GM19240 (cell line): ENCODE data around the gene GSK3B.
"Not testable (repeated sequence)": the region's sequence is repeated elsewhere in the genome, so short reads cannot be mapped to it uniquely, and the experiment has no call there.

ENCODE experiments used
- DNase-seq: peaks from one replicate; pipeline ENCODE4 v3.0.0; 2011; ENCODE audit warnings: low spot score; ENCODE audit not compliant: insufficient read length

Gene GSK3B

DNA sequence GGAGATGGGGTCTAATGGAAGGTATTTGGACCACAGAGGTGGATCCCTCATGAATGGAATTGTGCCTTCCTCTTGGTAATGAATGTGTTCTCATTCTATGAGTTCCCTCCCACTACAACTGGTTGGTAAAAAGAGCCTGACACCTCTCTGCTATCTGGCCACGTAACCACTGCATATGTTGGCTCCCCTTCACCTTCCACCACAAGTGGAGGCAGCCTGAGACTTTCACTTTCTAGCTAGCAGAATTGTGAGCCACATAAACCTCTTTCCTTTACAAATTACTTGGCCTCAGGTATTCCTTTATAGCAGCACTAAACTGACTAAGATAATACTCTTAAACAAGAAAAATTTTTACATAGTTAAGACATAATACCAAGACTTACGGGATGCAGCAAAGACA lies 157.0 kb downstream of the GSK3B start:
- peak; percentile 4 for DNase-seq

- no peak for DNase-seq
Observed at GRCh38 chr3:119934249-119934648, 160.0 kb downstream of the GSK3B start.

GRCh38 chr3:119933207-119933606 lies 161.0 kb downstream of the GSK3B start:
- no peak for DNase-seq

DNA sequence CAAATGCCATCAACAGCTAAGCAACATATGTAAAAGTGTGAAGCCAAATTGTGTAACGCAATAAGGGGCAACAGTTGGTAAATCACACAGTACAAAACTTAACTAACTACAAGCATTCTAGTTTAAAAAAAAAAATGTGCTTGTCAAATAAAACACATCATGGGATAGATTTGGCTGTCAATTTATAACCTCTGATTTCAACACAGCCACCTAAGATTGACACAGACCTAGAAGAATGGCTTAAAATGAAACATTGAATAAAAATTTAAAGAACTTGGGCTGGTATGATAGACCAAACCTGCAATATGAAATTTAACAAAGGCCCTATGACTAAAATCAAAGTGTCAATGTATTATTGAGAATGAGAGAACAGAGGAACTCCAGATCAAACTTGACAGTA lies 164.0 kb downstream of the GSK3B start:
- DNase-seq: no peak

DNA sequence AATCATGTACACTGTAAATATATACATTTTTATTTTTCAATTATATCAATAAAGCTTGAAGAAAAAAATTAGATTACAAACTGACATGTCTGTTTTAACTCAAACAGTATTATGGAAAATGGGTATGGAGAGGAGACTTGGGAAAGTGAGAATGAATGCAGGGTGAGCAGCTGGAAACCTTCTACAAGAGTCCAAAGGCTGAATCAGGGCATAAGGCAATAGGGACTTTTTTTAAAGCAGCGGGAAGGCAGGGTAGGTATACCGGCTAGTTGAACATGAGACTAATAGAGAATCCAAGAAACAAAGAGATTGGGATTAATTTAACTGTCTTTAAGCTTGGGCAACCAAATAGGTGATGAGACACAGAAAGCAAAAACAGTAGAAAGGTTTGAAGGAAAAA lies 167.1 kb downstream of the GSK3B start:
- DNase-seq: no peak

DNA sequence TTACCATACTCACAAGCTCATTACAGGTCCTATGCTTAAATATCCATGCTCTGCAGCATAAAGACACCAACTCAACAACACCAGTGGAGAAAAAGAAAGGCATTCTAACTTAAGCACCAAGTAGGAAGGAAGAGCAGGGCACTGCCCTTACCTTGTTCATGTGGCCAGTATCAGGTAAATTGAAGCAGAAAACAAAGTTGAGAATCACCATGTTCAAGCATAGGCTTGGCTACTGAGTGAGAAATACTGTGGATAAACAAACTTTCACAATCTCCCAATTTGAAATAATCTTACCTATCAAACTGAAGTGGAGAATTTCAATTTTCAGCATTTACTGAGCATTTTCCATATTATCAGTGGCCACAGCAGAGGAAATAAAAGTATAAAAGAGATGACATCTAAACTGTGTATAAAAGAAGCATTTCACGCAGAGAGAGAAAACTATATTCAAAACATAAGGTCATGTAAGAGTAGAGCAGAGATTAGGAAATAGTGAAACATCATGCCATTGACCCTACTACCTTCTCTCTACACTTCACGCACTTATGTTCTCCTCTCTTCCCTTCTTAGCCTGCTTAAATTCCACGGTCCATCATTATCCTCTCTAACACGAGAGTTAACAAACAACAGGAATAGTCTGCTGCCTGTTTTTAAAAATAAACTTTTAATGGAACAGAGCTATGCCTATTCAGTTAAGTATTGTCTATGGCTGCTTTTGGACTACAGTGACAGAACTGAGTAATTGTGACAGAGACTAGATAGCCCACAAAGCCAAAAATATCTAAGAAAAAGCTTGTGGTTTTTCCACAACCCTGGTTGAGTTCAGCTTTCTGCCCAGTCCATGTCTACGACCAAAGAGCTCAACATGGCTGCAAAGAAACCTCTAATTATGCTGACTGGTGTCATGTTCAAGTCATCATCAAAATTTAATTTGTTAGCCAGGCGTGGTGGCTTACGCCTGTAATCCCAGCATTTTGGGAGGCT lies 169.8 kb downstream of the GSK3B start:
- no peak for DNase-seq

GRCh38 chr3:119918992-119919933 lies 175.0 kb downstream of the GSK3B start:
- no peak for DNase-seq

DNA sequence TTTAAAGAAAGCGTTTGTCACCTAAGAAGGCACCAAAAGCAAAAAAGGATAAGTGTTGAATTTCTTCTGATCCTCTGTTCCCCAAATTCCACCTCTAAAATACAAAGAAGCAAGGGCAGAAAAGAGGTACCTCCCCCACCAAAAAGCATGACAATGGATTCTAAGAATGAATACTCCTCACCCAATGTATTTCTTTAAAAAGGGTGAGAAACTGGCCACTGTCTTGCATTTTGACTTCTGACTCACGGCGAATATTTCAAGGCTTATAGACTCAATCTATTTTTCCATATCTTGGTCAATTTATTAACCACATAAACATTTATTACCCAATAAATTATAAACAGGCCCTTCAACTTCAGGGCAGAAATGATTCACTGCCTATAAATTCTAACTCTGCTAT lies 181.2 kb downstream of the GSK3B start:
- DNase-seq: no peak

DNA sequence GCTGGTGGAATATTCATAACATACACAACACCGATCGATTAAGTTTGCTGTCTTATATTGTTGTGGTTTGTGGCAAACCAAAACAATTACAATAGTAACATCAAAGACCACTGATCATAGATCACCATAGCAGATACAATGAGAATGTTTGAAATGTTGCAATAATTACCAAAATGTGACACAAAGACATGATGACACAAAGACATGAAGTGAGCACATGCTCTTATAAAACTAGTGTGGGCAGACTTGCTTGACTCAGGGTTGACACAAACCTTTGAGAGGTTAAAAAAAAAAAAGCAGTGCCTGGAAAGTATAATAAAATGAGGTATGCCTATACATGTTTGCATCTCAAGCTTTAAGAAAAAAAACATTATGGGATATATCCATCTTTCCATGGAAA lies 182.0 kb downstream of the GSK3B start:
- DNase-seq: no peak

- DNase-seq: no peak
Observed at GRCh38 chr3:119911748-119912147, 182.5 kb downstream of the GSK3B start.

DNA sequence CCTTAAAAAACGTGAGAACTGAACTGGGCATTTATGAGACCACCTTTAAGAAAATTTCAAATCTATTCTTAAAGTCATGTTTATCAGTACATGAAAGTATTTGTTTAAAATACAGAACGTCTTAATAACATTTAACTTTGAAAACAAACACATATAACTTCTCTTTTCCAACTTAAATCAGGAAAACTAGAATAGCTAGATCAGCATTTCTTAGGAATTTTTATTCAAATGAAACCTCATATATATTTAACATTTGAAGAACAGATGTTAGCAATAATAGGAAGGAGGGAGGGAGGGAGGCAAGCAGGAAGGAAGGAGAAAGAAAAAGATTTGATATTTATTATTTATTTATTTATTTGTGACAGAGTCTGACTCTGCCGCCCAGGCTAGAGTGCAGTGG lies 192.2 kb downstream of the GSK3B start:
- no peak for DNase-seq

- DNase-seq: no peak
Observed at GRCh38 chr3:119901148-119901547, 193.1 kb downstream of the GSK3B start.

- no peak for DNase-seq
Observed at GRCh38 chr3:119899192-119899511, 195.1 kb downstream of the GSK3B start.

DNA sequence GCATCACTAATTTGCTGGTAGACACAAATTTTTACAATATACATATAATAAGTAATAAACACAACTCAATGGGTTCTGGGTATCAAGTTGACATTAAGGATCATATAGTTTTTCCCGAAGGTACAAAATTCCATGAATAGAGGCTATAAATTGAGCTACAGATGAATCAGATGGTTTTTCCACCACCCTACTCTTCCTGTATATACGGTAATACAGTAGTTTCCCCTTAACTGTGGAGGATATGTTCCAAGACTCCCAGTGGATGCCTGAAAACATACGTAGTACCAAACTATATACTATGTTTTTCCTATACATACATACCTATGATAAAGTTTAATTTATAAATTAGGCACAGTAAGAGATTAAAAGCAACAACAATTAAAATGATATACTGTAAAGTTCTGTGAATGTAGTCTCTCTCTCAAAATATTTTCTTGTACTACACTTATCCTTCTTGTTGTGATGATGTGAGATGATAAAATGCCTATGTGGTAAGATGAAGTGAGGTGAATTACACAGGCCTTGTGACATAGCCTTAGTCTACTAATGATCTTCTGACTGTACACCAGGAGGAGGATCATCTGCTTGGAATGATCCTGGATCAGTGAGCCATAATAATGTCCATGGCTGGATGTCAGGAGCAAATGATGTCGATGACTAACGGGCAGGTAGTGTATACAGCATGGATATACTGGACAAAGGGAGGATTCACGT lies 195.6 kb downstream of the GSK3B start:
- no peak for DNase-seq

DNA sequence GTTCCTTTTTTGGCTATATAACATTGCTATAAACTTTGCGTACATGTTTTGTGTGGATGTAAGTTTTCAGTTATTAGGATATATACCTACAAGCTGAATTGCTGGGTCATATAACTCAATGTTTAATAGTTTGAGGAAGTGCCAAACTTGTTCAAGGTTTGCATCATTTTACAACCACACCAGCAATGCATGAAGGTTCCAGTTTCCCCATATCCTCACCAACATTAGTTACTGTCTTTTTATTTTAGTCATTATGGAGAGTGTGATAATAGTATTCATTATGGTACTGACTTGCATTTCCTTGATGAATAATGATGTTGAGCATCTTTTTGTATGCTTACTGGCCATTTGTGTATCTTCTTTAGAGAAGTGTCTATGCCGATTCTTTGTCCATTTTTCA lies 200.1 kb downstream of the GSK3B start:
- DNase-seq: no peak

GRCh38 chr3:119893769-119894168 lies 200.5 kb downstream of the GSK3B start:
- DNase-seq: no peak

- no peak for DNase-seq
Observed at GRCh38 chr3:119891944-119892721, 202.1 kb downstream of the GSK3B start.

- not testable (repeated sequence) for DNase-seq
Observed at GRCh38 chr3:119888681-119889080, 205.6 kb downstream of the GSK3B start.

- DNase-seq: no peak
Observed at GRCh38 chr3:119885746-119886530, 208.3 kb downstream of the GSK3B start.

DNA sequence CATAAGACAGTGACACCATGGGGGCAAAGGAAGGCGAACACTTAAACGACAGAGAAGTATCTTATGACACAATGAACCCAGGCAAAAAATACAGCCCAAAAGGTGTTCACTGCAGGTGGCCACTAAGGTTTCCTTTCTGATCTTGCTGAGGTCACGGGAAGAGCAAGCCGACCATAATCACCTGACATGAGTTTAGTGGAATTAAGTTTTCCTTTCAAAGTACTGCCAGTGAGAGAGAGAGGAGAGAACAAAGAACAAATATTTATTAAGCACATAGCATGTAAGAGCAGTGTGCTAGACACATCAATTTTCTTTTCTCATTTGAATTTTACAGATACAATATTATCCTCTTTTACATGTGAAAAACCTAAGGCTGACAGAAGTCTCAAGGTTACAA lies 210.1 kb downstream of the GSK3B start:
- no peak for DNase-seq
